Measurements from ENCODE around the gene ARMC7. TPM values are rescaled to one million over a fixed set of nuclear protein-coding genes. Genes with fewer than 3 reads are reported as not detected.

Gene ARMC7
- total and polyA plus RNA-seq, 3 donors from 2014 or later: 10.0 to 12.6 (median 11.8) TPM

GRCh38 chr17:75087558-75088453, 22.0 kb upstream of the ARMC7 start, which contains the start of gene SLC16A5:
Gene SLC16A5, plus strand, starts transcription at chr17:75087954. Its CDS starts 5,683 bp downstream, at chr17:75093637.
- peak; percentile 66 for DNase-seq
- Histone ChIP-seq H3K27ac (peak within 1 kb of the TSS in 1 of 2 donors; percentile 39), H3K4me3 (peak within 1 kb of the TSS; percentile 34 to 52), H3K36me3 (ENCODE audit: low read depth, missing control alignments) (no peaks in the 10 kb centered on the region), H3K4me1 (peaks cover 14% of the 10 kb centered on the region), H3K9me3 (no peaks in the 10 kb centered on the region), H3K27me3 (no peaks in the 10 kb centered on the region)
- intact Hi-C loops (cut with DNase I; ENCODE audit: low total_unique reads): no loop called here
- TF ChIP-seq POLR2A (IDR thresholded peaks at IDR 0.05) (no peak), CTCF (IDR thresholded peaks at IDR 0.05) (no peak)
- 5 to 13% methylated on average over 20 to 69 of the region's 69 CpGs for WGBS, 2 donors

- TF ChIP-seq CTCF (IDR thresholded peaks at IDR 0.05) (no peak), POLR2A (IDR thresholded peaks at IDR 0.05) (no peak)
- H3K36me3 ChIP-seq (ENCODE audit: low read depth, missing control alignments): no peaks in the 10 kb centered on the region
- peak overlapping the region in 1 of 2 donors; percentile 39 for H3K27ac ChIP-seq
- peak overlapping the region in 1 of 2 donors; percentile 52 for H3K4me3 ChIP-seq
- 77 to 82% methylated on average over 8 to 11 of the region's 11 CpGs for WGBS, 2 donors
- H3K27me3 ChIP-seq: no peaks in the 10 kb centered on the region
- intact Hi-C loops (cut with DNase I; ENCODE audit: low total_unique reads): no loop called here
- no peaks in the 10 kb centered on the region for H3K9me3 ChIP-seq
- DNase-seq: no peak
- peaks cover 14% of the 10 kb centered on the region for H3K4me1 ChIP-seq
These were observed 21.0 kb upstream of the ARMC7 start for GRCh38 chr17:75088465-75089417.

GRCh38 chr17:75090871-75091854, 18.6 kb upstream of the ARMC7 start:
- WGBS, 2 donors: 46 to 62% methylated on average over 17 to 19 of the region's 19 CpGs
- DNase-seq: no peak
- no peaks in the 10 kb centered on the region for H3K9me3 ChIP-seq
- H3K36me3 ChIP-seq (ENCODE audit: low read depth, missing control alignments): no peaks in the 10 kb centered on the region
- no peaks in the 10 kb centered on the region for H3K27me3 ChIP-seq
- no peak overlapping the region for H3K4me3 ChIP-seq
- no peak overlapping the region for H3K27ac ChIP-seq
- peaks cover 14% of the 10 kb centered on the region for H3K4me1 ChIP-seq
- intact Hi-C loops (cut with DNase I; ENCODE audit: low total_unique reads): no loop called here
- TF ChIP-seq POLR2A (IDR thresholded peaks at IDR 0.05): no peak
- no peak for TF ChIP-seq CTCF (IDR thresholded peaks at IDR 0.05)

- no peaks in the 10 kb centered on the region for H3K9me3 ChIP-seq
- H3K27ac ChIP-seq: no peak overlapping the region
- WGBS, 2 donors: 77 to 83% methylated on average over 10 of the region's 10 CpGs
- TF ChIP-seq CTCF (IDR thresholded peaks at IDR 0.05) (no peak), POLR2A (IDR thresholded peaks at IDR 0.05) (no peak)
- no peak overlapping the region for H3K4me3 ChIP-seq
- peaks cover 14% of the 10 kb centered on the region for H3K4me1 ChIP-seq
- no peak for DNase-seq
- H3K36me3 ChIP-seq (ENCODE audit: low read depth, missing control alignments): no peaks in the 10 kb centered on the region
- intact Hi-C loops (cut with DNase I; ENCODE audit: low total_unique reads): no loop called here
- no peaks in the 10 kb centered on the region for H3K27me3 ChIP-seq
These were observed 17.9 kb upstream of the ARMC7 start for GRCh38 chr17:75091855-75092327.

Measured in testis (tissue), 3 donors.